GM19452 (cell line): ENCODE data around the gene CFAP92.
"Not testable (repeated sequence)": the region's sequence is repeated elsewhere in the genome, so short reads cannot be mapped to it uniquely, and the experiment has no call there.

Source experiments
- ATAC-seq: cut with Tn5 transposase; IDR thresholded peaks from one replicate; pipeline ENCODE4 v1.9.1; 2021; ENCODE audit not compliant: unreplicated experiment

The CFAP92 gene

DNA sequence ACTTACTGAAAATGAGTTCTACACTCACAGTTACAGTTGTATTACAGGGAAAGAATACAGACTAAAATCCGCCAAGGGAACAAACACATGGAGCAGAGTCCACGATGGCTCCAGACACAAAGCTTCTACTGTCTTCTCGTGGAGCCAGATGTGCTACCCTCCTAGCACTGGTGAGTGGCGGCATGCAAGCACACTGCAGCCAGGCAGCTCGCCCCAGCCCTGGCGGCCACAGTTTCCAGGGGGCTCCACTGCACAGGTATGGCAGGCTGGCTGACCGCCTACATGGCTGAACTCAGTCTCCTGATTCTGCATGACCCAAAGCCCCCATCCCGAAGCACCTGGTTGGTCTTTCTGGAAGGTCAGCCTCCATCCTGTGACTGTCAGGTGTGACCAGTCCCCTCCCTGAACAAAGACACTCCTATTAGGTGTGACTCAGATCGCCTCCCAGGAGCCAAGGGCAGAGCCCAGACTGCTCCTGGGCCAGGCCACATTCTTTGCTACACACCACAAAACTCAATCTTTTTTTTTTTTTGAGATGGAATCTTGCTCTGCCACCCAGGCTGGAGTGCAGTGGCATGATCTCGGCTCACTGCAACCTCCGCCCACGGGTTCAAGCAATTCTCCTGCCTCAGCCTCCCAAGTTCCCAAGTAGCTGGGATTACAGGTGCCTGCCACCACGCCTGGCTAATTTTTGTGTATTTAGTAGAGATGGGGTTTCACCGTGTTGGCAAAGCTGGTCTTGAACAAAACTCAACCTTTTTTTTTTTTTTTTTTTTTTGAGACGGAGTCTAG lies 51.5 kb downstream of the CFAP92 start:
- no peak for ATAC-seq

DNA sequence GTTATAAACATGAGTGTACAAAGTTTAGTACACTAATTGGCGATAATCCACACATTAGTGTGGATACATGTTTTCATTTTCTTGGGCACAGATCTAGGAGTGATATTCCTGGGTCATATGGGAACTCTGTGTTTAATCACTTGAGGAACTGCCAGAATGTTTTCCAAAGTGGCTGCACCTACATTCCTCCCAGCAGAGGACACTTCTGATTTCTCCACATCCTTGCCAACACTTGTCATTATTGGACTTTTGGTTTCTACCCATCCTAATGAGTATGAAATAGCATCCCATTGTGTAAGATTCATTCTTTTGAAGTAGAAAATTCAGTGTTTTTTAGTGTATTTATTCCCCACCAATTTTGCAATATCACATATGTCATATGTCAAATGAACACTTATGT lies 53.6 kb downstream of the CFAP92 start:
- no peak for ATAC-seq

- no peak for ATAC-seq
Measured at GRCh38 chr3:128936341-128936740, 57.5 kb downstream of the CFAP92 start.

- no peak for ATAC-seq
Measured at GRCh38 chr3:128935922-128936321, 58.0 kb downstream of the CFAP92 start.

GRCh38 chr3:128933922-128934253 lies 60.0 kb downstream of the CFAP92 start:
- no peak for ATAC-seq

GRCh38 chr3:128933213-128933921 lies 60.5 kb downstream of the CFAP92 start:
- ATAC-seq = no peak

DNA sequence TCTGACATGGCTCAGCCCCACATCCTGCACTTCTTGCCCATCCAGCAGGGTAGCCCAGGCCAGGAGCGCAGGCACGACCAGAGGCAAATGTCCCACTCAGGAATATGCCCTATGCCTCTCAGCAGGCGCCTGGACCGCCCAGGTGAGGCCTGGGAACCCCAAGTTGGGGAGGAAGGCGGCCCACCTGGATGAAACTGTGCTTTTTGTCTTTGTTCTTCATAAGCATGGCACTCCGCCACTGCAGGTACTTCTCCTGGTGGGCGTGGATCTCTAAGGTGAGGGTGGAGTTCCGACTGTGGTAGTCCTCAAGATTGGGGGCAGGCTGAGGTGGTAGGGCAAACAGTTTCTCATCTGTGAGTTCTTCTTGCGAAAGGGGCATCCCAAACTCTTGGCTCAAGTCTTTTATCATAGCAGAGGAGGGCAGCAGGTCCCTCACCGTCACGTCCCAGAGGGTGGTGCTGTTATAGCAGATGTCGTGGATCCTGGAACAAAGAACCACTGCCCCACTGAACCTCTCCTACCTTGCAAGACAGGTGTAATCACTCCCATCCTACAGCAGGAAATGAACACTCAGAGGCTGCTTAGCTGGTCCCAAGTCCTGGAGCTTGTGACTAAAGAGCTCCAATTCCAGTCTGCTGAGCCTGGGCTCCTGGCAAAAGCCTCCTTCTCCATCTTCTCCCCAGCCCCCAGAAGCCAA lies 61.2 kb downstream of the CFAP92 start:
- ATAC-seq = no peak

DNA sequence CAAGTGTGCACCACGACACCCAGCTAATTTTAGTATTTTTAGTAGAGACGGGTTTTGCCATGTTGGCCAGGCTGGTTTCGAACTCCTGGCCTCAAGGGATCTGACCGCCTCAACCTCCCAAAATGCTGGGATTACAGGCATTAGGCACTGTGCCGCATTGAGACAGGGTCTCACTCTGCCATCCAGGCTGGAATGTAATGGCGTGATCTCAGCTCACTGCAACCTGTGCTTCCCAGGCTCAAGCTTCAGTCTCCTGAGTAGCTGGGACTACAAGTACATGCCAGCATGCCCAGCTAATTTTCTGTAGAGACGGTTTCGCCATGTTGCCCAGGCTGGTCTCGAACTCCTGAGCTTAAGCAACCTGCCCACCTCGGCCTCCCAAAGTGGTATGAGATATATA lies 62.8 kb downstream of the CFAP92 start:
- ATAC-seq = no peak

DNA sequence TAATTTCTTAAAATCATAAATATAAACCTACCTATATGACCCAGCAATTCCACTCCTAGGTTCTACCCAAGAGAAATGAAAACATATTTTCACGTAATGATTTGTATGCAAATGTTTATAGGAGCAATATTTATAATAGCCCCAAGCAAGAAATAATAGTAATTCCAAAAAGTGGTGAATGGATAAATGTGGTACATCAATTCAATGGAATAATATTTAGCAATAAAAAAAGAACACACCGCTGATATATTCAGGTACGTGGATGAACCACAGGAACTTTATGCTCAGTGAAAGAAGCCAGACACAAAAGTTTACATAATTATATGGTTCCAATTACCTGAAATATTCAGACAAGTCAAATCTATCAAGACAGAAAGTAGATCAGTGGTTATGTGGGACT lies 64.5 kb downstream of the CFAP92 start:
- ATAC-seq = no peak

- not testable (repeated sequence) for ATAC-seq
Measured at GRCh38 chr3:128923986-128924385, 69.9 kb downstream of the CFAP92 start.

GRCh38 chr3:128923576-128923975 lies 70.3 kb downstream of the CFAP92 start:
- ATAC-seq = no peak

- no peak for ATAC-seq
Measured at GRCh38 chr3:128922804-128923459, 70.9 kb downstream of the CFAP92 start.

GRCh38 chr3:128919988-128920387 lies 73.9 kb downstream of the CFAP92 start:
- no peak for ATAC-seq

DNA sequence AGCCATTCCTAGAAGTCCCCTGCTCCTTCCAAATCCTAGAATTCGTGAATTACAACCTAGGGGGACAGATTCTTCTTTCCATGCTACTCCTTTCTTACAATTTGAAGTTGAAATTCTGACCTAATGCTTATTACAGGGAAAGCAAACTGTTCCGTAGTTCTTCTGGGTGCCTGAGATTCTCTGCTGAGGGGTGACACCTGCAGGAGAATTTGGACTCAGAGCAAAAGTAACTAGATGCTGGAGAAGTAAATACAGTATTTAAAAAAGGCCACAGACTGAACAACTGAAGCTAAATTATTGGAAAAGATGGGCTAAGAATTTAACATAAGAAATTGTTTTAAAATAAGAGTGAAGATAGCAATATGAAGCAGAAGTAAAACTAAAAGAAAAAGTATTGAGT lies 76.6 kb downstream of the CFAP92 start:
- ATAC-seq = no peak

DNA sequence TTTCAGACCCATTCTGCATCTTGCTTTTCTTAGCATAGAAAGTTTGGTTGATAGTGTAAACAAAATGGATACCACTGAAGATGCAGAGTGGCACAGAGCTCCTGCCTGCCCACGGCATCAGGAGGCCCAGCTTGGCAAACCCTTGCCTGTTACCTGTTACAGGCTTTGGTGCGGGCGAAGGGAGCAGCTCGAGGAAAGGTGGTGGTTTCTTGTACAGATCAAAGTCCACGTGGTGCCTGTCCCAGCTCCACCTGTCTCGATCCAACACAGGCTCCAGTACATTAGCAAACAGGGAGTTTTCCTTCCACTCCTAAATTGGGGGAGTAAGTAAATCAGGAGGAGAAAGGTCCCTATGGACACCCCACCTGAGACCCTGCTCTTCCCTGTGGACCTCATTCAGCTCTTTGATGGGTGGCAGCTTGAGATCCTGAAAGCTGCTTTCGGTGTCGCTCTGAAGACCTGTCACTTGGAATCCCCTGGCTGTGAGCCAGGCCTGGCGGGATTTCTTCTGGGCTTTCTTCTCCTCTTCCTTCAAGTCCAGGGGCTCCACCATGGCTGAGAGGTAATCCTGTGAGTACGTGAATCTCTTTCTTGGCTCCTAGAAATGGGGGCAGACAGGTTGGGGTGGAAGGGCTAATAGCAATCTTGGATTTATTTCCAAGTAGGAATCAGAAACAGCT lies 78.8 kb downstream of the CFAP92 start:
- no peak for ATAC-seq

DNA sequence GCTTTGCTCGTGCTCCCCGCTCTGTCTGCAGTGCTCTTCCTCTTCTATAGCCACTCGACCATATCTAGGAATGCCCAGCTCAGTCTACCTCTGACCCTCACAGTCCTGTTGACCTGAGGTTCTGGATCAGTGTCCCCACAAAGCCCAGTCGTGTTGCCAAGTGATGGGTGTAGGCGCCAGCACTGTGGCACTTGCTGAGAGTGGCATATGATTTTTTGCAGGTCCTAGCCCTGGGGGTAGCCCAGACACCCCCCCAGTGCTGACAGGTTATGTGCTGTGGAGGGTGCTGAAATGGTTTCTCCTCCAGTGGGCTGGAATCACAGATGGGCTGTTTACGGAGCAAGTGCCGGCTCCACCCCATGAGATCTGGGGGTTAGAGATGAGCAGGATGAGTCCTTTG lies 82.0 kb downstream of the CFAP92 start:
- ATAC-seq = no peak

GRCh38 chr3:128910006-128910405 lies 83.9 kb downstream of the CFAP92 start:
- ATAC-seq = no peak

- ATAC-seq = no peak
Measured at GRCh38 chr3:128908951-128909350, 84.9 kb downstream of the CFAP92 start.

GRCh38 chr3:128907706-128908445 lies 86.0 kb downstream of the CFAP92 start:
- ATAC-seq = no peak

DNA sequence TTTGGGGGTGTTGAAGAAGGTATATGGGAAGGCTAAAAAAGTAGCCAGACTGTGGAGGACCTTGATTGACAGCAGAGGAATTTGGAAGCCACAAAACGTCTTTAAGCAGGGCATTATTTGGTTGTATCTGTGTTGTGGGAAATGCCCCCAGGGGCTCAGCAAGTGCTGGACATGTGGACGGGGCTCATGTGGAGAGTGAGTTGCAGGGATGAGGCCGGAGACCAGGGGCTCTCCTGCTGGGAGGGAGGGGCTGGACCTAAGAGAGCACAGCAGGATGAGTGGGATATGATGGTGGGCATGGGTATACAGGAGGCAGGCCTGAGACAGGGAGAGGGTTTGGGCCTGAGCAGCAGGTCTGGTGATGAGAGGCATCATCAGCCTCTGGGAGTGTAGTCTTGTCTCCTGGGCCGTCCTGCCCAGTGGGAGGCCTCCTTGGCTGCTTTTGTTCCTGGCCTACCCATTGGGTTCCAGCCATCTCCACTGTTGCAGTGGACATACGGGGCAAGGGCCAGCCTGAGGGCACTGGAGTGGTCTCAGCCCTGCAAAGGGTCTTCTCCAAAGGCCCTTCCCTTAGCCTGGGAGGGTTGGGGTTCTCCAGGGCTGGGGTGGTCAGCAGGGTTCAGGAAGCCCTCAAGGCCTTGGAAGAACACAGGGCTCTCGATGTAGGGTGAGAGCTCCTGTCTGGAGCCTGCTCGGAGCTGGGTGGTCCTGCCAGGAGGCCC lies 86.9 kb downstream of the CFAP92 start:
- no peak for ATAC-seq
